GM20000 (cell line): Measurements from ENCODE around the gene HYI.

ENCODE experiments used
- DNase-seq: peaks from one replicate; pipeline ENCODE4 v3.0.0; 2012; ENCODE audit warnings: low spot score
- CTCF ChIP-seq: IDR thresholded peaks from 2 replicates; pipeline ENCODE4 v1.5.1; 2012; ENCODE audit warnings: mild to moderate bottlenecking, control low read depth; ENCODE audit errors: extremely low read depth, missing control alignments

HYI gene

GRCh38 chr1:43445606-43446387 is 7.9 kb downstream of the HYI start:
- no peak for DNase-seq
- TF ChIP-seq CTCF = no peak

- no peak for DNase-seq
Measured at GRCh38 chr1:43444836-43445235, 8.9 kb downstream of the HYI start.

GRCh38 chr1:43444151-43444828 is 9.4 kb downstream of the HYI start:
- no peak for DNase-seq
- no peak for TF ChIP-seq CTCF

More at GRCh38 chr1:43444836-43445235, 8.9 kb downstream of the HYI start:
- no peak for TF ChIP-seq CTCF

- no peak for TF ChIP-seq CTCF
- no peak for DNase-seq
Measured at GRCh38 chr1:43443197-43443946, 10.4 kb downstream of the HYI start.

GRCh38 chr1:43442756-43443155 is 11.0 kb downstream of the HYI start:
- DNase-seq = no peak
- no peak for TF ChIP-seq CTCF

GRCh38 chr1:43441894-43442637 is 11.7 kb downstream of the HYI start:
- no peak for DNase-seq
- TF ChIP-seq CTCF = no peak
